IMR-90 (cell line): Measurements from ENCODE around the gene EMID1. TPM values are rescaled to one million over a fixed set of nuclear protein-coding genes. Genes with fewer than 3 reads are reported as not detected.

Experiments
- ATAC-seq: fragments of 200-7000 bp; cut with Tn5 transposase; 2 replicates; pipeline ENCODE4 v1.9.1; 2020; ENCODE audit warnings: low read depth, mild to moderate bottlenecking, moderate library complexity
- BruUV-seq: library from RNA; stranded (reverse); fragments of 400-500 nt; replicated peaks from 2 replicates; lab custom pipeline; 2021; lab: Mats Ljungman, UMichigan
- CTCF ChIA-PET: fragments of 300-600 bp; formaldehyde crosslinking; extraction: SDS; loops from one replicate; lab custom pipeline; 2021; ENCODE audit warnings: antibody characterized with exemption; lab: Yijun Ruan, JAX
- POLR2A ChIA-PET: fragments of 300-600 bp; sonication (Branson Sonifier 250); formaldehyde crosslinking; loops from one replicate; lab custom pipeline; 2022; ENCODE audit warnings: antibody characterized with exemption; ENCODE audit not compliant: unreplicated experiment; lab: Charles Lee
- DNase-seq: peaks from one replicate; pipeline ENCODE4 v3.0.0; 2013
- H2AFZ ChIP-seq: replicated peaks from 2 replicates; pipeline ENCODE3; 2013; ENCODE audit warnings: low read length, mild to moderate bottlenecking; ENCODE audit not compliant: poor library complexity
- H2AK5ac ChIP-seq: 2 replicates; pipeline ENCODE4 v1.6.1; 2013; ENCODE audit warnings: low read depth, low read length, inconsistent platforms
- H2AK9ac ChIP-seq: replicated peaks from 2 replicates; pipeline ENCODE3; 2013; ENCODE audit warnings: mild to moderate bottlenecking, low read depth, low read length, moderate library complexity; ENCODE audit not compliant: poor library complexity
- H2BK120ac ChIP-seq: 2 replicates; pipeline ENCODE4 v1.6.1; 2013; ENCODE audit warnings: low read depth, low read length, inconsistent platforms
- H2BK15ac ChIP-seq: 3 replicates; pipeline ENCODE4 v1.6.1; 2013; ENCODE audit warnings: low read depth, low read length, inconsistent platforms
- H2BK20ac ChIP-seq: 2 replicates; pipeline ENCODE4 v1.6.1; 2013; ENCODE audit warnings: low read depth, mild to moderate bottlenecking, inconsistent platforms, low read length, moderate library complexity
- H2BK5ac ChIP-seq: 2 replicates; pipeline ENCODE4 v1.6.1; 2013; ENCODE audit warnings: mild to moderate bottlenecking, low read depth, low read length, inconsistent platforms; ENCODE audit not compliant: poor library complexity, severe bottlenecking
- H3K14ac ChIP-seq: replicated peaks from 2 replicates; pipeline ENCODE4 v1.6.1; 2013; ENCODE audit warnings: low read depth, low read length, inconsistent platforms
- H3K18ac ChIP-seq: 2 replicates; pipeline ENCODE4 v1.6.1; 2013; ENCODE audit warnings: low read depth, low read length, control low read depth
- H3K23ac ChIP-seq: 2 replicates; pipeline ENCODE4 v1.6.1; 2013; ENCODE audit warnings: low read depth, low read length, inconsistent platforms
- H3K27ac ChIP-seq: 2 replicates; pipeline ENCODE4 v1.5.1; 2013; ENCODE audit warnings: mild to moderate bottlenecking, control low read depth, low read length; ENCODE audit not compliant: insufficient read depth
- H3K27me3 ChIP-seq: 2 replicates; pipeline ENCODE4 v1.6.1; 2013; ENCODE audit warnings: low read length; ENCODE audit not compliant: control insufficient read depth, insufficient read depth
- H3K36me3 ChIP-seq: 2 replicates; pipeline ENCODE4 v1.6.1; 2013; ENCODE audit warnings: low read length, mixed read lengths; ENCODE audit not compliant: control insufficient read depth, insufficient read depth
- H3K4ac ChIP-seq: 2 replicates; pipeline ENCODE4 v1.6.1; 2013; ENCODE audit warnings: low read depth, low read length, inconsistent platforms
- H3K4me1 ChIP-seq: 2 replicates; pipeline ENCODE4 v1.6.1; 2013; ENCODE audit warnings: low read length, mixed read lengths; ENCODE audit not compliant: control insufficient read depth, insufficient read depth
- H3K4me2 ChIP-seq: 2 replicates; pipeline ENCODE4 v1.6.1; 2013; ENCODE audit warnings: low read depth, mild to moderate bottlenecking, control low read depth, low read length, moderate library complexity
- H3K4me3 ChIP-seq: 2 replicates; pipeline ENCODE4 v1.5.1; 2013; ENCODE audit warnings: low read depth, mild to moderate bottlenecking, control low read depth, low read length, moderate library complexity; ENCODE audit not compliant: insufficient read depth
- H3K56ac ChIP-seq: 2 replicates; pipeline ENCODE4 v1.6.1; 2013; ENCODE audit warnings: low read length, inconsistent platforms; ENCODE audit not compliant: insufficient read depth; ENCODE audit errors: extremely low read depth
- H3K79me1 ChIP-seq, 2 experiments: 2 replicates each; pipeline ENCODE4 v1.6.1; 2013; ENCODE audit warnings: low read length in 2 of 2, inconsistent platforms in 1 of 2, low read depth in 1 of 2
- H3K9ac ChIP-seq: 2 replicates; pipeline ENCODE4 v1.6.1; 2013; ENCODE audit warnings: low read depth, low read length, control low read depth
- H3K9me1 ChIP-seq: 2 replicates; pipeline ENCODE4 v1.6.1; 2013; ENCODE audit warnings: low read length, inconsistent platforms; ENCODE audit not compliant: insufficient read depth
- H3K9me3 ChIP-seq: 2 replicates; pipeline ENCODE4 v1.6.1; 2013; ENCODE audit warnings: low read length; ENCODE audit not compliant: control insufficient read depth, insufficient read depth
- H4K20me1 ChIP-seq: 2 replicates; pipeline ENCODE4 v1.6.1; 2013; ENCODE audit warnings: low read length, inconsistent platforms; ENCODE audit not compliant: insufficient read depth
- H4K5ac ChIP-seq: 2 replicates; pipeline ENCODE4 v1.6.1; 2013; ENCODE audit warnings: mild to moderate bottlenecking, low read depth, low read length, control low read depth
- H4K8ac ChIP-seq, 2 experiments: 2 replicates each; pipeline ENCODE4 v1.6.1; 2013; ENCODE audit warnings: low read depth in 2 of 2, low read length in 2 of 2, control low read depth in 1 of 2, inconsistent platforms in 1 of 2
- H4K91ac ChIP-seq: 2 replicates; pipeline ENCODE4 v1.6.1; 2013; ENCODE audit warnings: low read depth, low read length, inconsistent platforms; ENCODE audit not compliant: insufficient read depth
- BHLHE40 ChIP-seq: fragments of 150-350 bp; IDR thresholded peaks from 2 replicates; pipeline ENCODE4 v1.6.1; 2016; ENCODE audit warnings: mild to moderate bottlenecking, low read depth, low read length
- CEBPB ChIP-seq: IDR thresholded peaks from 2 replicates; pipeline ENCODE4 v1.6.1; 2012; ENCODE audit warnings: low read depth, low read length, improper control_type of control experiment
- CHD1 ChIP-seq: IDR thresholded peaks from 2 replicates; pipeline ENCODE4 v1.6.1; 2012; ENCODE audit warnings: low read depth, low read length, improper control_type of control experiment
- ELK1 ChIP-seq: fragments of 150-350 bp; IDR thresholded peaks from 2 replicates; pipeline ENCODE4 v1.6.1; 2016; ENCODE audit warnings: low read depth, mild to moderate bottlenecking, low read length, moderate library complexity, borderline replicate concordance
- FOS ChIP-seq: fragments of 150-350 bp; IDR thresholded peaks from 2 replicates; pipeline ENCODE4 v1.6.1; 2016; ENCODE audit warnings: low read depth, low read length
- MAFK ChIP-seq: IDR thresholded peaks from 2 replicates; pipeline ENCODE4 v1.6.1; 2012; ENCODE audit warnings: low read depth, low read length, improper control_type of control experiment
- MAZ ChIP-seq: IDR thresholded peaks from 2 replicates; pipeline ENCODE4 v1.6.1; 2012; ENCODE audit warnings: low read depth, mild to moderate bottlenecking, low read length, improper control_type of control experiment, moderate library complexity, borderline replicate concordance
- MXI1 ChIP-seq: IDR thresholded peaks from 2 replicates; pipeline ENCODE4 v1.6.1; 2012; ENCODE audit warnings: low read depth, mild to moderate bottlenecking, low read length, moderate library complexity, borderline replicate concordance
- NFE2L2 ChIP-seq: fragments of 150-350 bp; IDR thresholded peaks from 2 replicates; pipeline ENCODE4 v1.6.1; 2016; ENCODE audit warnings: low read depth, mild to moderate bottlenecking, low read length
- POLR2A ChIP-seq: IDR thresholded peaks from 2 replicates; pipeline ENCODE4 v1.6.1; 2012; ENCODE audit warnings: mild to moderate bottlenecking, low read depth, low read length
- RAD21 ChIP-seq: IDR thresholded peaks from 2 replicates; pipeline ENCODE4 v1.6.1; 2012; ENCODE audit warnings: low read length, improper control_type of control experiment
- RCOR1 ChIP-seq: IDR thresholded peaks from 2 replicates; pipeline ENCODE4 v1.6.1; 2012; ENCODE audit warnings: mild to moderate bottlenecking, low read length, improper control_type of control experiment; ENCODE audit not compliant: insufficient replicate concordance
- RFX5 ChIP-seq: IDR thresholded peaks from 2 replicates; pipeline ENCODE4 v1.8.0; 2012; ENCODE audit warnings: low read depth, mild to moderate bottlenecking, low read length, moderate library complexity
- SMC3 ChIP-seq: fragments of 150-350 bp; IDR thresholded peaks from 2 replicates; pipeline ENCODE4 v1.6.1; 2016; ENCODE audit warnings: low read depth, mild to moderate bottlenecking, antibody characterized with exemption, low read length, moderate library complexity
- WGBS, 2 experiments: methylation state at CpG; one replicate each; pipeline versions ENCODE4 v1.1.5 to v1.1.7; 2013; ENCODE audit warnings: missing lambda C conversion rate in 2 of 2; ENCODE audit not compliant: insufficient read length in 1 of 2; ENCODE audit errors: extremely low coverage in 2 of 2; 5-methylcytosine and 5-hydroxymethylcytosine counted together
- dilution Hi-C: fragments of 300-500 bp; cut with HindIII; formaldehyde crosslinking; loops from one replicate; pipeline ENCODE4 v1.14.3; 2018; ENCODE audit warnings: low sequenced_read_pairs; ENCODE audit not compliant: unreplicated experiment
- in situ Hi-C: fragments of 300-500 bp; cut with MboI; formaldehyde crosslinking; loops from 3 replicates; pipeline ENCODE4 v1.14.3; 2019; ENCODE audit warnings: low sequenced_read_pairs, inconsistent platforms, mixed read lengths
- intact Hi-C: fragments of 100-400 bp; cut with micrococcal nuclease; formaldehyde crosslinking; loops from 2 replicates; pipeline ENCODE4 v1.10.0; 2022
- polyA plus RNA-seq, 3 experiments: library from polyadenylated mRNA; depleted of rRNA; stranded (reverse); fragments of >200 nt; gene quantifications; 2 replicates each; pipeline ENCODE4 v1.2.3, GENCODE V29; 2012; ENCODE audit warnings: low replicate concordance in 1 of 3
- total RNA-seq: library from RNA; depleted of rRNA; stranded (reverse); fragments of >200 nt; gene quantifications from 2 replicates; pipeline ENCODE4 v1.2.3, GENCODE V29; 2012
- TF ChIP-seq, protein P1 (sequence below): conservative IDR thresholded peaks from 2 replicates; pipeline ENCODE4 v1.5.1; 2012; ENCODE audit warnings: mild to moderate bottlenecking, low read depth, low read length, improper control_type of control experiment
- TF ChIP-seq, protein P2 (sequence below): fragments of 150-350 bp; IDR thresholded peaks from 2 replicates; pipeline ENCODE4 v1.6.1; 2017; ENCODE audit warnings: mild to moderate bottlenecking, antibody characterized with exemption, low read length, low read depth

The EMID1 gene
- total and polyA plus RNA-seq, 2 of the 4 experiments (the other 2 are of a cell fraction) = 0.54 to 1.3 TPM

GRCh38 chr22:29272624-29273023 lies 66.9 kb downstream of the EMID1 start:
- H3K27me3 ChIP-seq = no peaks in the 10 kb centered on the region
- dilution Hi-C loops (no loop called here), in situ Hi-C loops (no loop called here), intact Hi-C loops (no loop called here)
- H3K4me2 ChIP-seq = no peak overlapping the region
- no peak overlapping the region for H3K18ac ChIP-seq
- no peak overlapping the region for H3K14ac ChIP-seq
- H4K20me1 ChIP-seq = peaks cover 90% of the 10 kb centered on the region
- no peak for TF ChIP-seq BHLHE40
- TF ChIP-seq NFE2L2 = no peak
- no peak for TF ChIP-seq MAZ
- no peak for TF ChIP-seq CHD1
- TF ChIP-seq, protein P1, sequence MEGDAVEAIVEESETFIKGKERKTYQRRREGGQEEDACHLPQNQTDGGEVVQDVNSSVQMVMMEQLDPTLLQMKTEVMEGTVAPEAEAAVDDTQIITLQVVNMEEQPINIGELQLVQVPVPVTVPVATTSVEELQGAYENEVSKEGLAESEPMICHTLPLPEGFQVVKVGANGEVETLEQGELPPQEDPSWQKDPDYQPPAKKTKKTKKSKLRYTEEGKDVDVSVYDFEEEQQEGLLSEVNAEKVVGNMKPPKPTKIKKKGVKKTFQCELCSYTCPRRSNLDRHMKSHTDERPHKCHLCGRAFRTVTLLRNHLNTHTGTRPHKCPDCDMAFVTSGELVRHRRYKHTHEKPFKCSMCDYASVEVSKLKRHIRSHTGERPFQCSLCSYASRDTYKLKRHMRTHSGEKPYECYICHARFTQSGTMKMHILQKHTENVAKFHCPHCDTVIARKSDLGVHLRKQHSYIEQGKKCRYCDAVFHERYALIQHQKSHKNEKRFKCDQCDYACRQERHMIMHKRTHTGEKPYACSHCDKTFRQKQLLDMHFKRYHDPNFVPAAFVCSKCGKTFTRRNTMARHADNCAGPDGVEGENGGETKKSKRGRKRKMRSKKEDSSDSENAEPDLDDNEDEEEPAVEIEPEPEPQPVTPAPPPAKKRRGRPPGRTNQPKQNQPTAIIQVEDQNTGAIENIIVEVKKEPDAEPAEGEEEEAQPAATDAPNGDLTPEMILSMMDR = no peak
- TF ChIP-seq RCOR1 = no peak
- TF ChIP-seq FOS = no peak
- TF ChIP-seq, protein P2, sequence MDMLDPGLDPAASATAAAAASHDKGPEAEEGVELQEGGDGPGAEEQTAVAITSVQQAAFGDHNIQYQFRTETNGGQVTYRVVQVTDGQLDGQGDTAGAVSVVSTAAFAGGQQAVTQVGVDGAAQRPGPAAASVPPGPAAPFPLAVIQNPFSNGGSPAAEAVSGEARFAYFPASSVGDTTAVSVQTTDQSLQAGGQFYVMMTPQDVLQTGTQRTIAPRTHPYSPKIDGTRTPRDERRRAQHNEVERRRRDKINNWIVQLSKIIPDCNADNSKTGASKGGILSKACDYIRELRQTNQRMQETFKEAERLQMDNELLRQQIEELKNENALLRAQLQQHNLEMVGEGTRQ = no peak
- no peak for TF ChIP-seq CEBPB
- TF ChIP-seq RFX5 = no peak
- TF ChIP-seq MXI1 = no peak
- TF ChIP-seq ELK1 = no peak
- TF ChIP-seq POLR2A = no peak
- TF ChIP-seq SMC3 = no peak
- no peak for TF ChIP-seq MAFK
- no peak for TF ChIP-seq RAD21
- no peak overlapping the region for H2BK5ac ChIP-seq
- H3K4me1 ChIP-seq = peaks cover 8% of the 10 kb centered on the region
- H3K9me1 ChIP-seq = peaks cover 11% of the 10 kb centered on the region
- H2BK15ac ChIP-seq = no peak overlapping the region
- CTCF ChIA-PET = no interaction called here
- BruUV-seq = no TSS peak
- H2AK5ac ChIP-seq = no peak overlapping the region
- no peak overlapping the region for H3K4ac ChIP-seq
- peaks cover 30% of the 10 kb centered on the region for H3K36me3 ChIP-seq
- H4K91ac ChIP-seq = no peak overlapping the region
- ATAC-seq (no peak), DNase-seq (no peak)
- POLR2A ChIA-PET = no interaction called here
- no peak overlapping the region for H2AK9ac ChIP-seq
- no peak overlapping the region for H2BK20ac ChIP-seq
- no peak overlapping the region for H3K27ac ChIP-seq
- H2AFZ ChIP-seq = no peak overlapping the region
- WGBS, 2 experiments = 100% methylated on average over 1 of the region's 2 CpGs; no CpG with 5 or more reads in 1 of the 2 experiments
- no peak overlapping the region for H2BK120ac ChIP-seq
- no peak overlapping the region for H4K8ac ChIP-seq
- H3K4me3 ChIP-seq = no peak overlapping the region
- no peak overlapping the region for H4K5ac ChIP-seq
- H3K9ac ChIP-seq = no peak overlapping the region
- H3K79me1 ChIP-seq = peaks cover 0 to 60% of the 10 kb centered on the region in 2 experiments; a peak in 3 of 4 replicates
- no peaks in the 10 kb centered on the region for H3K9me3 ChIP-seq
- H3K23ac ChIP-seq = no peak overlapping the region
- H3K56ac ChIP-seq = no peak overlapping the region
